DND-41 (cell line): ENCODE data around the gene DIAPH3.

Experiments used
- ATAC-seq: fragments of 200-7000 bp; cut with Tn5 transposase; 3 replicates; pipeline ENCODE4 v1.9.1; 2021; ENCODE audit warnings: low read depth; ENCODE audit not compliant: insufficient read depth
- DNase-seq: peaks from one replicate; pipeline ENCODE4 v3.0.0-alpha.2; 2020
- H2AFZ ChIP-seq: 2 replicates; pipeline ENCODE4 v1.6.0; 2012; ENCODE audit warnings: low read depth, low read length
- H3K27ac ChIP-seq: 2 replicates; pipeline ENCODE4 v1.5.1; 2012; ENCODE audit warnings: low read length, inconsistent platforms
- H3K27me3 ChIP-seq: fragments of 200-600 bp; sonication (generic); 2 replicates; pipeline ENCODE4 v1.6.0; 2012; ENCODE audit warnings: low read length, mild to moderate bottlenecking, inconsistent platforms; ENCODE audit not compliant: insufficient read depth, poor library complexity
- H3K36me3 ChIP-seq: 2 replicates; pipeline ENCODE4 v1.5.1; 2012; ENCODE audit warnings: low read length, inconsistent platforms; ENCODE audit not compliant: insufficient read depth
- H3K4me1 ChIP-seq: 2 replicates; pipeline ENCODE4 v1.5.1; 2012; ENCODE audit warnings: mild to moderate bottlenecking, low read length; ENCODE audit not compliant: insufficient read depth
- H3K4me2 ChIP-seq: 2 replicates; pipeline ENCODE4 v1.6.0; 2012; ENCODE audit warnings: mild to moderate bottlenecking, moderate library complexity, low read length, inconsistent platforms; ENCODE audit not compliant: insufficient read depth
- H3K4me3 ChIP-seq, 2 experiments: fragments of 200-600 bp in 1 of 2; shearing (Covaris generic) in 1 of 2; 2 replicates each; pipeline ENCODE4 v1.5.1; 2012 to 2016; ENCODE audit warnings: inconsistent platforms in 2 of 2, low read length in 2 of 2, mild to moderate bottlenecking in 2 of 2, low read depth in 1 of 2, moderate library complexity in 1 of 2
- H3K79me2 ChIP-seq: 2 replicates; pipeline ENCODE4 v1.6.0; 2012; ENCODE audit warnings: low read length, inconsistent platforms; ENCODE audit not compliant: insufficient read depth
- H3K9ac ChIP-seq: 2 replicates; pipeline ENCODE4 v1.6.0; 2012; ENCODE audit warnings: low read depth, mild to moderate bottlenecking, inconsistent platforms, low read length, moderate library complexity
- H3K9me3 ChIP-seq: 2 replicates; pipeline ENCODE4 v1.5.1; 2012; ENCODE audit warnings: low read length, moderate library complexity, mild to moderate bottlenecking, inconsistent platforms; ENCODE audit not compliant: insufficient read depth, severe bottlenecking
- H4K20me1 ChIP-seq: 2 replicates; pipeline ENCODE4 v1.6.0; 2012; ENCODE audit warnings: low read length; ENCODE audit not compliant: insufficient read depth
- CTCF ChIP-seq: IDR thresholded peaks from 2 replicates; pipeline ENCODE4 v1.5.1; 2012; ENCODE audit warnings: borderline replicate concordance, low read length, moderate library complexity, mild to moderate bottlenecking; ENCODE audit not compliant: poor library complexity, severe bottlenecking; ENCODE audit errors: extremely low read depth
- EZH2 ChIP-seq: IDR thresholded peaks from 3 replicates; pipeline ENCODE4 v1.6.1; 2012; ENCODE audit warnings: borderline replicate concordance, low read depth, mild to moderate bottlenecking, moderate library complexity, low read length, inconsistent platforms; ENCODE audit not compliant: severe bottlenecking

The DIAPH3 gene

GRCh38 chr13:60035874-60036273, 127.9 kb downstream of the DIAPH3 start:
- Histone ChIP-seq H3K9ac (no peak overlapping the region), H3K79me2 (no peaks in the 10 kb centered on the region), H2AFZ (no peak overlapping the region), H4K20me1 (no peaks in the 10 kb centered on the region), H3K4me3 (no peak overlapping the region), H3K27me3 (no peaks in the 10 kb centered on the region), H3K27ac (no peak overlapping the region), H3K36me3 (peaks cover 23% of the 10 kb centered on the region), H3K9me3 (no peaks in the 10 kb centered on the region), H3K4me1 (no peaks in the 10 kb centered on the region), H3K4me2 (no peak overlapping the region)
- ATAC-seq: no peak
- no peak for TF ChIP-seq EZH2
- no peak for TF ChIP-seq CTCF
- no peak for DNase-seq

- Histone ChIP-seq H3K79me2 (peaks cover 2% of the 10 kb centered on the region; the same call in 1 of the 2 replicates), H3K9me3 (no peaks in the 10 kb centered on the region), H3K4me3 (no peak overlapping the region), H3K27ac (no peak overlapping the region), H4K20me1 (no peaks in the 10 kb centered on the region), H3K27me3 (no peaks in the 10 kb centered on the region), H2AFZ (no peak overlapping the region), H3K4me2 (no peak overlapping the region), H3K9ac (no peak overlapping the region), H3K36me3 (peaks cover 23% of the 10 kb centered on the region), H3K4me1 (no peaks in the 10 kb centered on the region)
- no peak for ATAC-seq
- no peak for DNase-seq
- no peak for TF ChIP-seq CTCF
- TF ChIP-seq EZH2: no peak
Measured at GRCh38 chr13:60032851-60033250, 130.9 kb downstream of the DIAPH3 start.

- no peaks in the 10 kb centered on the region for H3K27me3 ChIP-seq
- no peaks in the 10 kb centered on the region for H3K4me1 ChIP-seq
- TF ChIP-seq CTCF: no peak
- TF ChIP-seq EZH2: no peak
- H2AFZ ChIP-seq: no peak overlapping the region
- no peak overlapping the region for H3K4me3 ChIP-seq
- H3K4me2 ChIP-seq: no peak overlapping the region
- H3K36me3 ChIP-seq: peaks cover 24% of the 10 kb centered on the region
- DNase-seq (no peak), ATAC-seq (no peak)
- peaks cover 2% of the 10 kb centered on the region; the same call in 1 of the 2 replicates for H3K79me2 ChIP-seq
- H3K27ac ChIP-seq: no peak overlapping the region
- H4K20me1 ChIP-seq: no peaks in the 10 kb centered on the region
- no peaks in the 10 kb centered on the region for H3K9me3 ChIP-seq
- H3K9ac ChIP-seq: no peak overlapping the region
Measured at GRCh38 chr13:60028021-60028420, 135.7 kb downstream of the DIAPH3 start.

GRCh38 chr13:60026286-60026685, 137.4 kb downstream of the DIAPH3 start:
- Histone ChIP-seq H2AFZ (no peak overlapping the region), H3K4me2 (no peak overlapping the region), H3K4me3 (no peak overlapping the region), H3K27me3 (no peaks in the 10 kb centered on the region), H3K36me3 (0 out of 2 replicates have a peak, but pooled peaks cover 12% of the 10 kb centered on the region), H3K4me1 (no peaks in the 10 kb centered on the region), H3K9me3 (no peaks in the 10 kb centered on the region), H3K9ac (no peak overlapping the region), H4K20me1 (no peaks in the 10 kb centered on the region), H3K79me2 (peaks cover 2% of the 10 kb centered on the region; the same call in 1 of the 2 replicates), H3K27ac (no peak overlapping the region)
- no peak for ATAC-seq
- TF ChIP-seq CTCF (no peak), EZH2 (no peak)
- DNase-seq: no peak
